Measurements from ENCODE around the gene NCAPG2.

GRCh38 chr7:158663428-158663741 is 41.2 kb downstream of the NCAPG2 start:
- TF ChIP-seq USF2 (CRISPR knock-in tag; IDR thresholded peaks at IDR 0.05): no peak
- no peak for TF ChIP-seq CTCF (IDR thresholded peaks at IDR 0.05)

Measured in WTC11 (cell line).